HFF-Myc (cell line): ENCODE measurements around the gene MAP3K7CL.

ENCODE experiments used
- DNase-seq: peaks from one replicate; pipeline ENCODE4 v3.0.0-alpha.2; 2011; ENCODE audit warnings: low read depth; ENCODE audit errors: extremely low read depth
- H3K4me3 ChIP-seq: replicated peaks from 2 replicates; pipeline ENCODE4 v1.5.1; 2011; ENCODE audit warnings: low read depth, mild to moderate bottlenecking, control low read depth, low read length
- CTCF ChIP-seq: IDR thresholded peaks from 2 replicates; pipeline ENCODE4 v1.5.1; 2012; ENCODE audit warnings: mild to moderate bottlenecking, low read depth, low read length, control low read depth; ENCODE audit errors: missing control alignments

MAP3K7CL gene

DNA sequence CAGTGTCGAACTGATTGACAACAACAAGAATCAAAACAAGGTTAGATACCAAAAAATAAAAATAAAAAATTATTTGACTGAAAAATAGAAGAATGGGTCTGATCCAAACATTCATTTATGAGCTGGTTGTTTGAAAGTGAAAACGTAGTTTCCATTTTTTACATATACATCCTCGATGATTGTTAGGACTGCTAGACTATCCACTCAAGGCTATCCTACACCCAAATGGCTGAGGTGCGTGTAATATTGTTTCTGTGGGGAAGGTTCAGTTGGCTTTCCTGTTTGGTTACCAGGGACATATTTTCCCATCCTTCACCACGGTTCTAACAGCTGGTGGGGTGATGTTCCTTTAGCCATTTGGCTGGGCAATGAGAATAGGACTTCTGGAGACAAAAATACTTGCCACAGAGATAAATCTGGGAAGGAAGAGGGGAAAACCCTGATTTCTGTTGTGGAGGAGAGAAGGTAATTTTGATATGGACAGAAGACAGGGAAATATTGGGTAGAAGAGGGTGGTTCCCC, 66.3 kb downstream of the MAP3K7CL start:
- DNase-seq, result no peak
- no peak for TF ChIP-seq CTCF
- no peak overlapping the region for H3K4me3 ChIP-seq

DNA sequence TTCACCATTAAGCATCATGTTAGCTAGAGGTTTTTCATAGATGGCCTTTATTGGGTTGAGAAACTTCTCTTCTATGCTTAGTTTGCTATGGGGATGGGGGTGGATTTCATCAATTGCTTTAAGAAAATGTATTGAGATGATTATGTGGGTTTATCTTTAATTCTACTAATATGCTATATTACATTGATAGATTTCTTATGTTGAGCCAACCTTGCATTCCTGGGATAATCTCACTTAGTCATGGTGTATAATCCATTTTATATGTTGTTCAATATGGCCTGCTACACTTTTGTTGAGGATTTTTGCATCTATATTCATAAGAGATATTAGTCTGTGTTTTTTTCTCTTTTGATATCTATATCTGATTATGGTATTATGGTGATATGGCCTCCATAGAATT, 70.7 kb downstream of the MAP3K7CL start:
- DNase-seq, result no peak
- H3K4me3 ChIP-seq, result no peak overlapping the region
- TF ChIP-seq CTCF, result no peak

DNA sequence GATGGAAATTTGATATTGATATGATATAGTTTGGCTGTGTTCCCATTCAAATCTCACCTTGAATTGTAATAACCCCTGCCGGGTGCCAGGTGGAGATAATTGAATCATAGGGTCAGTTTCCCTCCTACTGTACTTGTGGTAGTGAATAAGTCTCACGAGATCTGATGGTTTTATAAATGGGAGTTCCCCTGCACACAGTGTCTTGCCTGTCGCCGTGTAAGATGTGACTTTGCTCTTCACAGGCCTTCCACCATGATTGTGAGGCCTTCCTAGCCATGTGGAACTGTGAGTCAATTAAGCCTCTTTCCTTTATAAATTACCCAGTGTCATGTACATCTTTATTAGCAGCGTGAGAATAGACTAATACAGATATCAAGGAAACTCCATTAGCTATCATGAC, 74.6 kb downstream of the MAP3K7CL start:
- TF ChIP-seq CTCF, result no peak
- no peak overlapping the region for H3K4me3 ChIP-seq
- no peak for DNase-seq

GRCh38 chr21:29205988-29206387, 75.5 kb downstream of the MAP3K7CL start:
- TF ChIP-seq CTCF, result no peak
- DNase-seq, result no peak
- H3K4me3 ChIP-seq, result no peak overlapping the region

GRCh38 chr21:29206445-29206844, 76.0 kb downstream of the MAP3K7CL start:
- TF ChIP-seq CTCF, result no peak
- DNase-seq, result no peak

DNA sequence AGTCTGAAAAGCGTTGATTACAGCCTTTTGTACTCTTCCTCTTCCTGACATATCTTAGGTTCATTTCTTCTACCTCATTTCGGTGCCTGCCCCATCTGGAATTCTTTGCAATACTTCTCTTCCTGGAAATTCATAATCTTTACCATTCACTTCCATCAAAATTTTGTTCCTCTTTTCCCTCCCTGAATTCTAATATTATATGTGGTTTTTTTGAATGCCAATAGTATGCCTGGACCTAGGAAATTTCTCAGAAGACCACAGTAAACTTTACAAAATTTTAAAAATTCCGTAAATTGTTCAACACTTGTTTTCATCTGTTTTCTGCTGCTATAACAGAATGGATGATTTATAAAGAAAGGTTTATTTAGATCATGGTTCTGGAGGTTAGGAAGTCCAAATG, 76.8 kb downstream of the MAP3K7CL start:
- no peak for DNase-seq
- no peak overlapping the region for H3K4me3 ChIP-seq
- TF ChIP-seq CTCF, result no peak

More at GRCh38 chr21:29206445-29206844, 76.0 kb downstream of the MAP3K7CL start:
- H3K4me3 ChIP-seq, result no peak overlapping the region

DNA sequence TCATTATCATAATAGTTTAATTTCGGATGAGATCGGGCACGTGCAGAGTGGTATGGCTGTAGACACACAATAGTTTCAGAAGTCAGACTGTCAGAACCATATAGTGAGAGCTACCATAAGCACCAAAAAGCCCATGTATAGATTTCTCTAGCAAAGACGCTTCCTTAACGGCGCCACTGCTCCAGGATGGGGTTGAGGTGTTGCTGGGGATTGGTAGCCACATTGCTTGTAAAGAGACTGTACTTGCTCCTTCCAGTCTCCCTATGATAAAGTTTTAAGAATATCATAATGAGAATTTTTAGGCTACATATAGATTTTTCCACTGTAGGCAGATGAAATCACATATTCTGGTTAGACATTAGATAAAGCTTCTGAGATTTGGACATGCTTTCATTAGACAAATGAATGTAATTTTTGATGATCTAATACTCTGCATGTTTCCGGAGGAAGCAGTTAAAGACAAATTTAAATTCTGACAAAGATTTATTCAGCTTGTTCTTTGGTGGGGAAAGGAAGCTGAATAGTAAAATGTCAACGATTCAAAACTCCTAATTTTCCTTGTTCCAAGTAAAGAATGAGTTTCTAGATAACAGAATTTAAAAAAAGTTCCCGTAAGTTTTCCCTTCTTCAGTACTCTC, 77.7 kb downstream of the MAP3K7CL start:
- no peak overlapping the region for H3K4me3 ChIP-seq
- TF ChIP-seq CTCF, result no peak
- no peak for DNase-seq
